ENCODE results near the gene WDR64.

GRCh38 chr1:241716915-241717656, 65.0 kb downstream of the WDR64 start:
- TF ChIP-seq EZH2 (IDR thresholded peaks at IDR 0.05; ENCODE audit: low read length) = no peak
- no peak for TF ChIP-seq CTCF (optimal IDR thresholded peaks at IDR 0.05 in 1 of 3, IDR thresholded peaks at IDR 0.05 in 1 of 3, conservative IDR thresholded peaks at IDR 0.05 in 1 of 3; ENCODE audit: extremely low read depth in 1 of 3, insufficient read depth in 2 of 3, low read length in 3 of 3)
